HEK293T (cell line): ENCODE data around the gene IFI27L1.

Experiments
- ARNT ChIP-seq: fragments of 450-650 bp; IDR thresholded peaks from 2 replicates; pipeline ENCODE4 v1.6.1; 2017; ENCODE audit warnings: mild to moderate bottlenecking
- BHLHE40 ChIP-seq: fragments of 450-650 bp; IDR thresholded peaks from 2 replicates; pipeline ENCODE4 v1.6.1; 2016; ENCODE audit warnings: mild to moderate bottlenecking, moderate library complexity, borderline replicate concordance
- ELF4 ChIP-seq: fragments of 450-650 bp; IDR thresholded peaks from 2 replicates; pipeline ENCODE4 v1.6.1; 2017; ENCODE audit warnings: antibody characterized with exemption
- FOXA1 ChIP-seq: fragments of 450-650 bp; IDR thresholded peaks from 2 replicates; pipeline ENCODE4 v1.6.1; 2016; ENCODE audit warnings: mild to moderate bottlenecking
- FOXK2 ChIP-seq: fragments of 450-650 bp; IDR thresholded peaks from 2 replicates; pipeline ENCODE4 v1.6.1; 2016; ENCODE audit warnings: mild to moderate bottlenecking
- FOXM1 ChIP-seq: fragments of 450-650 bp; IDR thresholded peaks from 2 replicates; pipeline ENCODE4 v1.6.1; 2017; ENCODE audit warnings: mild to moderate bottlenecking, borderline replicate concordance
- HDGF ChIP-seq: fragments of 450-650 bp; IDR thresholded peaks from 2 replicates; pipeline ENCODE4 v1.6.1; 2017; ENCODE audit warnings: antibody characterized with exemption, borderline replicate concordance
- NFRKB ChIP-seq: fragments of 450-650 bp; IDR thresholded peaks from 2 replicates; pipeline ENCODE4 v1.6.1; 2016; ENCODE audit warnings: mild to moderate bottlenecking, moderate library complexity
- SP1 ChIP-seq: fragments of 450-650 bp; IDR thresholded peaks from 2 replicates; pipeline ENCODE4 v1.6.1; 2017
- SUZ12 ChIP-seq: fragments of 450-650 bp; IDR thresholded peaks from 2 replicates; pipeline ENCODE4 v1.6.1; 2016; ENCODE audit warnings: mild to moderate bottlenecking
- TARDBP ChIP-seq: fragments of 450-650 bp; IDR thresholded peaks from 2 replicates; pipeline ENCODE4 v1.6.1; 2016
- ZNF384 ChIP-seq: fragments of 450-650 bp; IDR thresholded peaks from 2 replicates; pipeline ENCODE4 v1.6.1; 2016
- TF ChIP-seq, protein P1 (sequence below): fragments of 450-650 bp; IDR thresholded peaks from 2 replicates; pipeline ENCODE4 v1.6.1; 2016

DNA sequence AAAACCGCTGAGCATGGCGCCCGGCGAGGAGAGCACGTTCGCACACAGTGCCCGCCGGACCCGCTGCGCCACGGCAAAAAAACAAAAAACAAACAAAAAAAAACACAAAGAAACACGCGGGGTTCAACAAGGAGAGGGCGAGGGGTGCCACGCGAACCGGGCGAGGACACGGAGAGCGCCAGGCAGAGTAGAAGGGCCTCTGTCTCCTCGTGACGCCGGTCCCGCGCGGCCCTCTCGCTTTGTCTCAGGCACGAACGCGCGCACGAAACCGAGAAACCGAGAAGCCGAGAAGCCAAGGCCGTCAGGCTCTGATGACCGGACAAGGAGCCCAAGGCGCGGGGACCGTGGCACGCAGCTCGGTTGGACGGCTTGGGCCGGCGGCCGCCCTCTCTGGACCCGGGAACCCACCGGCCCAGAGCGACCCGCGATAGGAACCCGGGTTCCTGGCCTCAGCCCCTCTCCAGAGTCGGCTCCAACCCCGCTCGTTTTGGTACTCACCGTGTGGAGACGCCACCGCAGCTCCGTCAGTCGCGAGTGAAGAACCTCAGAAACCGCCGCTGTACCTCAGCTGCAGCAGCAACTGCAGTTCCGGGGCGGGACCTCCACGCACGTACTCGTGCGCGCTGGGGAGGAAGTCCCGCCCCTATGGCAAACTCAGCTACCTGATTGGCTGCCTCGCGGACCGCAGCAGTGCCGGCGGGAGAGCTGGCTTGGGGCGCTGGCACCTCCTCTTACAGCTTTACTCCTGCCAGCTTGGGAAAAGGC lies at the start of gene IFI27L1, which contains the start of gene DDX24:
- TF ChIP-seq FOXM1: no peak
- TF ChIP-seq FOXA1: no peak
- no peak for TF ChIP-seq HDGF
- no peak for TF ChIP-seq SP1
- TF ChIP-seq ZNF384: no peak
- TF ChIP-seq ELF4: no peak
- TF ChIP-seq, protein P1, sequence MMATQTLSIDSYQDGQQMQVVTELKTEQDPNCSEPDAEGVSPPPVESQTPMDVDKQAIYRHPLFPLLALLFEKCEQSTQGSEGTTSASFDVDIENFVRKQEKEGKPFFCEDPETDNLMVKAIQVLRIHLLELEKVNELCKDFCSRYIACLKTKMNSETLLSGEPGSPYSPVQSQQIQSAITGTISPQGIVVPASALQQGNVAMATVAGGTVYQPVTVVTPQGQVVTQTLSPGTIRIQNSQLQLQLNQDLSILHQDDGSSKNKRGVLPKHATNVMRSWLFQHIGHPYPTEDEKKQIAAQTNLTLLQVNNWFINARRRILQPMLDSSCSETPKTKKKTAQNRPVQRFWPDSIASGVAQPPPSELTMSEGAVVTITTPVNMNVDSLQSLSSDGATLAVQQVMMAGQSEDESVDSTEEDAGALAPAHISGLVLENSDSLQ: peak; percentile 14; the same call in 1 of the 2 replicates
- no peak for TF ChIP-seq FOXK2
- TF ChIP-seq BHLHE40: no peak
- TF ChIP-seq NFRKB: no peak
- TF ChIP-seq TARDBP: no peak
- TF ChIP-seq ARNT: no peak
- TF ChIP-seq SUZ12: no peak
